ENCODE results near the gene CCNG2.
A peak's percentile ranks its signal among the peaks of the same experiment; 100 is the strongest.

CCNG2 gene

GRCh38 chr4:77156912-77157858 lies at the start of gene CCNG2:
CCNG2 (plus strand) TSS chr4:77157207; CDS start chr4:77158533, 1,326 bp downstream.
- Histone ChIP-seq H3K27ac (ENCODE audit: low read depth, low read length) (peak within 1 kb of the TSS; percentile 87), H3K9ac (ENCODE audit: low read length) (peak within 1 kb of the TSS; percentile 63), H3K36me3 (ENCODE audit: control insufficient read depth, insufficient read depth, low read length) (peaks cover 11% of the 10 kb centered on the region), H3K27me3 (ENCODE audit: control insufficient read depth, insufficient read depth, low read length) (no peaks in the 10 kb centered on the region), H3K4me1 (ENCODE audit: control insufficient read depth, insufficient read depth, low read length) (peaks cover 2% of the 10 kb centered on the region), H3K4me3 (ENCODE audit: low read length) (peak within 1 kb of the TSS; percentile 99)

DNA sequence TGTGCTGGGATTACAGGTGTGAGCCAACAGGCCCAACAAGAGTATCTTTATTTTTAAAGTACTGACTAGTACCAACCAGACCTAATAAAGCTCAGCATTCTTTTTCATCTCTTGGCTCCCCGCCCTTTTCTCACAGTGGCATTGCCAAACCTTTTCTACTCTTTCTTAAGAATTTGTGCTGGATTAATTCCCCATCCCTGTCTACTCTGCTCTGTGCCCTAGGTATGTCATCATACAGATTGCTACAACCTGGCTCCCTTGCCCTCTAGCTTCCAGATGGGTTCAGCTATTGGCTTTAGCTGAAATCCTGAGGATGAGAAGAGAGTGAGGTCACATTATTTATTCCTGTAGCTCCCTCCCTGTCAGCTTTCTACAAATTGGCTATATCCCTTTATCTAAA lies 46.3 kb upstream of the CCNG2 start:
- Histone ChIP-seq H3K4me3 (ENCODE audit: low read length) (no peak overlapping the region), H3K36me3 (ENCODE audit: control insufficient read depth, insufficient read depth, low read length) (no peaks in the 10 kb centered on the region), H3K4me1 (ENCODE audit: control insufficient read depth, insufficient read depth, low read length) (no peaks in the 10 kb centered on the region), H3K9ac (ENCODE audit: low read length) (no peak overlapping the region), H3K27ac (ENCODE audit: low read depth, low read length) (no peak overlapping the region), H3K27me3 (ENCODE audit: control insufficient read depth, insufficient read depth, low read length) (no peaks in the 10 kb centered on the region)

DNA sequence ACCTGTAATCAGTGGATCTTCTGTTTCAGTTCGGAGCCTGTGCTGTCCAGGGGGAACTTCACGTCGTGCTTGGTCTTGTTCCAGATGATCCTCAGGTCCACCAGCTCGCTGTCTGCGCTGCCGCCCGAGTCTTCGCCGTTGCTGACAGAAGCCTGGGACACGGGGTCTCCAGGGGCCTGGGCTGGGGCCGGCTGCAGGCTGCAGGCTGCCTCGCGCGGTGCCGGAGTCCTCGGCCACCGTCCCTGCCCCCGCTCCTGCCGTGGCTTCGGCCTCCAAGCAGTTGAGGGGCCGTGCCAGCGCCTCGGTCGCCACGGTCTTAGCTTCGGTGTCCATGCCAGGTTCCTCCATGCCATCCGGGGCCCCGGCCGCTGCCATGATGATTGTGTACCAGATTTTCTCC lies 43.9 kb upstream of the CCNG2 start:
- Histone ChIP-seq H3K4me1 (ENCODE audit: control insufficient read depth, insufficient read depth, low read length) (no peaks in the 10 kb centered on the region), H3K4me3 (ENCODE audit: low read length) (no peak overlapping the region), H3K36me3 (ENCODE audit: control insufficient read depth, insufficient read depth, low read length) (no peaks in the 10 kb centered on the region), H3K27ac (ENCODE audit: low read depth, low read length) (no peak overlapping the region), H3K9ac (ENCODE audit: low read length) (no peak overlapping the region), H3K27me3 (ENCODE audit: control insufficient read depth, insufficient read depth, low read length) (no peaks in the 10 kb centered on the region)

DNA sequence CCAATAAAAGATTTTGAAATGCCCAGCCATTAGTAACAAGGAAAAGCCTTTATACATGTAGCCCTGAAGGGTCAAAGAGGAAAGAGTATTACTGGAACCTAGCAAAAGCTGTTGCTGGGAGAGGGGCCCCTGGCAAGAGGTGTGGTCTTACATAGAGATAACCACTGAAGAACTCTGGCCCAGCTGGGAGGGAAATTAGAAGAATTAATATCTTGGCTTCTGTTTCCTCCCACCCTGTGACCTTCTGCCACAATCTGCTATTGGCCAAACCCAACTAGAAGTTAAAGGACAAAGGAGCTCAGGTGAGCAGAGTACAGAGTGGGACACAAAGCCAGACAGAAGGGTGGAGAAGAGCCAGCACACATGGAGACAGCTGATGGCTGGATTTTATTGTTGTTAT lies 39.3 kb upstream of the CCNG2 start:
- Histone ChIP-seq H3K9ac (ENCODE audit: low read length) (no peak overlapping the region), H3K36me3 (ENCODE audit: control insufficient read depth, insufficient read depth, low read length) (no peaks in the 10 kb centered on the region), H3K27ac (ENCODE audit: low read depth, low read length) (no peak overlapping the region), H3K4me1 (ENCODE audit: control insufficient read depth, insufficient read depth, low read length) (no peaks in the 10 kb centered on the region), H3K27me3 (ENCODE audit: control insufficient read depth, insufficient read depth, low read length) (no peaks in the 10 kb centered on the region), H3K4me3 (ENCODE audit: low read length) (no peak overlapping the region)

- Histone ChIP-seq H3K4me3 (ENCODE audit: low read length) (no peak overlapping the region), H3K27ac (ENCODE audit: low read depth, low read length) (no peak overlapping the region), H3K9ac (ENCODE audit: low read length) (no peak overlapping the region), H3K27me3 (ENCODE audit: control insufficient read depth, insufficient read depth, low read length) (no peaks in the 10 kb centered on the region), H3K36me3 (ENCODE audit: control insufficient read depth, insufficient read depth, low read length) (no peaks in the 10 kb centered on the region), H3K4me1 (ENCODE audit: control insufficient read depth, insufficient read depth, low read length) (no peaks in the 10 kb centered on the region)
These were observed 36.0 kb upstream of the CCNG2 start for GRCh38 chr4:77120886-77121508.

GRCh38 chr4:77121736-77122240 lies 35.2 kb upstream of the CCNG2 start:
- no peak overlapping the region for H3K27ac ChIP-seq (ENCODE audit: low read depth, low read length)
- no peak overlapping the region for H3K9ac ChIP-seq (ENCODE audit: low read length)
- no peaks in the 10 kb centered on the region for H3K4me1 ChIP-seq (ENCODE audit: control insufficient read depth, insufficient read depth, low read length)
- no peak overlapping the region for H3K4me3 ChIP-seq (ENCODE audit: low read length)
- no peaks in the 10 kb centered on the region for H3K36me3 ChIP-seq (ENCODE audit: control insufficient read depth, insufficient read depth, low read length)
- no peaks in the 10 kb centered on the region for H3K27me3 ChIP-seq (ENCODE audit: control insufficient read depth, insufficient read depth, low read length)

DNA sequence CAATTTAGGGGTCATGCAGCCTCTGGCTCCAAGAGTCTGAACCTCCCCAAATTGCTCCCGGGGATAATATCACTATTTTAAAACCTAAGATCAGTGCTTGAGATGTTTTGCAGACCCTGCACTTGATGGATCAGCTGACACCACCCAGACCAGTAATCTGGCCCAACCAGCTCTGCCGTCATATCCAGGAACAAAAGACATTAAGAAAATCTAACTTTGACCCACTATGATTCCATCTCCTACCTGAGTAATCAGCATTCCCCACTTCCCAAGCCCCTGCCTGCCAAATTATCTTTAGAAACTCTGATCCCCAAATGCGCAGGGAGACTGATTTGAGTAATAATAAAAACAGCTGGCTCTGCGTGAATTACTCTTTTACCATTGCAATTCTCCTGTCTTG lies 34.4 kb upstream of the CCNG2 start:
- no peaks in the 10 kb centered on the region for H3K4me1 ChIP-seq (ENCODE audit: control insufficient read depth, insufficient read depth, low read length)
- no peak overlapping the region for H3K27ac ChIP-seq (ENCODE audit: low read depth, low read length)

GRCh38 chr4:77123411-77123810 lies 33.6 kb upstream of the CCNG2 start:
- Histone ChIP-seq H3K36me3 (ENCODE audit: control insufficient read depth, insufficient read depth, low read length) (no peaks in the 10 kb centered on the region), H3K27ac (ENCODE audit: low read depth, low read length) (no peak overlapping the region), H3K4me1 (ENCODE audit: control insufficient read depth, insufficient read depth, low read length) (no peaks in the 10 kb centered on the region), H3K27me3 (ENCODE audit: control insufficient read depth, insufficient read depth, low read length) (no peaks in the 10 kb centered on the region), H3K4me3 (ENCODE audit: low read length) (no peak overlapping the region), H3K9ac (ENCODE audit: low read length) (no peak overlapping the region)

More for the DNA sequence above, 34.4 kb upstream of the CCNG2 start:
- Histone ChIP-seq H3K36me3 (ENCODE audit: control insufficient read depth, insufficient read depth, low read length) (no peaks in the 10 kb centered on the region), H3K4me3 (ENCODE audit: low read length) (no peak overlapping the region), H3K27me3 (ENCODE audit: control insufficient read depth, insufficient read depth, low read length) (no peaks in the 10 kb centered on the region), H3K9ac (ENCODE audit: low read length) (no peak overlapping the region)

DNA sequence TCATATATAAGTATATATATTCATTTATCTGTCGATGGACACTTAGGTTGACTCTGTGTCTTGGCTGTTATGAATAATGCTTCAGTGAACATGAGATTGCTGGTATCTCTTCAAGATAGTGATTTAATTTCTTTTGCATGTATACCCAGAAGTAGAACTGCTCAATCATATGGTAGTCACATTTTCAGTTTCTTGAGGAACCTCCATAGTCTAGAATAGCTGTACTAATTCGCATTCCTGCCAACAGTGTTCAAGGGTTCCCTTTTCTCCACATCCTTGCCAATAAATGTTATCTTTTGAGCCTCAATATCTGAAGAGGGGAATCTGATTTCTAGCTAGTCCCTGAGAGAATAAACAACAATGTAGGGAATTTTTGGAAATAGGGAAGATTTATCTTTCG lies 32.4 kb upstream of the CCNG2 start:
- no peaks in the 10 kb centered on the region for H3K27me3 ChIP-seq (ENCODE audit: control insufficient read depth, insufficient read depth, low read length)
- no peak overlapping the region for H3K27ac ChIP-seq (ENCODE audit: low read depth, low read length)
- no peak overlapping the region for H3K4me3 ChIP-seq (ENCODE audit: low read length)
- no peak overlapping the region for H3K9ac ChIP-seq (ENCODE audit: low read length)
- no peaks in the 10 kb centered on the region for H3K4me1 ChIP-seq (ENCODE audit: control insufficient read depth, insufficient read depth, low read length)
- H3K36me3 ChIP-seq (ENCODE audit: control insufficient read depth, insufficient read depth, low read length), result no peaks in the 10 kb centered on the region

DNA sequence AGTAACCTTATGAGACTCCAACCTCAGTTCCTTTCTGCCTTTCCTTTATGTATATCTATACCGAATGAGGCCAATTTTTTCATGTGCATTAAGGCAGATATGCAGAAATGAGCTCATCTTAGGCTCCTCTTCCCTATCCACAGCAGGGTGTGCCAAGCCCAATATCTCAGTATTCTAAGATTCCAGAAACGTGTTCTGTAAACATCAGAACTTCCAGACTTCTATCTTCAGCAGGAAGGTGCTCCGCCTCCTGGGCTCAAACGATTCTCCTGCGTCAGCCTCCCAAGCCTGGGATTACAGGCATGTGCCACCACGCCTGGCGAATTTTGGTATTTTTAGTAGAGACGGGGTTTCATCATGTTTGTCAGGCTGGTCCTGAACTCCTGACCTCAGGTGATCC lies 31.0 kb upstream of the CCNG2 start:
- Histone ChIP-seq H3K4me1 (ENCODE audit: control insufficient read depth, insufficient read depth, low read length) (no peaks in the 10 kb centered on the region), H3K36me3 (ENCODE audit: control insufficient read depth, insufficient read depth, low read length) (no peaks in the 10 kb centered on the region), H3K4me3 (ENCODE audit: low read length) (no peak overlapping the region), H3K27me3 (ENCODE audit: control insufficient read depth, insufficient read depth, low read length) (no peaks in the 10 kb centered on the region), H3K9ac (ENCODE audit: low read length) (no peak overlapping the region), H3K27ac (ENCODE audit: low read depth, low read length) (no peak overlapping the region)

DNA sequence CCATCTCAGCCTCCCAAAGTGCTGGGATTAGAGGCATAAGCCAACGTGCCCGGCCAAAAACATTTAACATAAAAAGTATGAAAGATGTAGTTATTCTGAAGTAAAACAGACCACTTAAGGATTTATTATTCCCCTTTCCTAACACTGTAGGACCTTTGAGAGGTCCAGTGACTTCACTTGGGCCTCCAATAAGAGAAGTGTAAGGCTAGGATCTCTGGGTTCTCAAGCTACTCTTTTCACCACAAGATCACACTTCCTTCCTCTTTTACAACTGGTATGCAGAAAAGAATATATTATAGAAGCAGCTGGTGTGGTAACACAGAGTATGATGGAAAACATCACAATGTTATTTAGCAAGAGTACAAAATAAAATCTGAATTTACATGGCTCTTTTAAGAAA lies 30.2 kb upstream of the CCNG2 start:
- Histone ChIP-seq H3K9ac (ENCODE audit: low read length) (no peak overlapping the region), H3K27ac (ENCODE audit: low read depth, low read length) (no peak overlapping the region), H3K36me3 (ENCODE audit: control insufficient read depth, insufficient read depth, low read length) (no peaks in the 10 kb centered on the region), H3K4me3 (ENCODE audit: low read length) (no peak overlapping the region), H3K27me3 (ENCODE audit: control insufficient read depth, insufficient read depth, low read length) (no peaks in the 10 kb centered on the region), H3K4me1 (ENCODE audit: control insufficient read depth, insufficient read depth, low read length) (no peaks in the 10 kb centered on the region)

DNA sequence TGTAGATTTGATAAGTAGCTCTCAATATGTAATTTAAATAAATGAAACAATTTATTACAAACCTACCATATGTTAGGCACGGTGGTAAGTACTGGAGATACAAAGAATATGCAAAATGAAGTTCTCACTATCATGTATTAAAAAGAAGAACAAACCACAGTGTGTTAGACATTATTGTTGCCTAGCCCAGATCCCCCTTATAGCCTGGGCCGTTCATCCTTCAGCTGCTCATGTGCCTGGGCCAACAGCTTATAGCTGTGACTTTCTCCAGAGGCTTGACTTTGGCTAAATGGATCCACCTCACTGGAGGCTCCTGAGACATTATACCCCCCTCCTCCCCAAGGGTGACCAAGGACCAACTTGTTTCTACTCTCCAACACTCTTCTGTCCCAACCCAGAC lies 29.8 kb upstream of the CCNG2 start:
- Histone ChIP-seq H3K4me3 (ENCODE audit: low read length) (no peak overlapping the region), H3K27ac (ENCODE audit: low read depth, low read length) (no peak overlapping the region), H3K9ac (ENCODE audit: low read length) (no peak overlapping the region), H3K4me1 (ENCODE audit: control insufficient read depth, insufficient read depth, low read length) (no peaks in the 10 kb centered on the region), H3K27me3 (ENCODE audit: control insufficient read depth, insufficient read depth, low read length) (no peaks in the 10 kb centered on the region), H3K36me3 (ENCODE audit: control insufficient read depth, insufficient read depth, low read length) (no peaks in the 10 kb centered on the region)

All from rectal smooth muscle tissue (tissue), 1 donor.